H1 (cell line): ENCODE results near the gene KMT5B. TPM values are rescaled to one million over a fixed set of nuclear protein-coding genes. Genes with fewer than 3 reads are reported as not detected.

Experiments used
- CTCF ChIA-PET: fragments of 300-600 bp; sonication (Branson Sonifier 250); formaldehyde crosslinking; loops from one replicate; lab custom pipeline; 2021; ENCODE audit not compliant: partially characterized antibody; lab: Charles Lee
- POLR2A ChIA-PET: fragments of 300-600 bp; sonication (Branson Sonifier 250); formaldehyde crosslinking; loops from one replicate; lab custom pipeline; 2021; ENCODE audit warnings: inconsistent platforms; ENCODE audit not compliant: partially characterized antibody; lab: Charles Lee
- DNase-seq, 2 experiments: peaks; one replicate each; pipeline versions ENCODE4 v3.0.0 to v3.0.0-alpha.2; 2010 to 2022; ENCODE audit warnings: low spot score in 2 of 2, low read depth in 1 of 2, mixed read lengths in 1 of 2
- FAIRE-seq: peaks from 2 replicates; lab custom pipeline; 2011; peaks lifted over from hg19 to GRCh38; lab: Jason Lieb, UNC
- H2AFZ ChIP-seq: 2 replicates; pipeline ENCODE4 v1.8.1; 2012; ENCODE audit warnings: low read length, inconsistent platforms
- H2AK5ac ChIP-seq: 2 replicates; pipeline ENCODE4 v1.6.1; 2013; ENCODE audit warnings: low read depth, low read length
- H2BK120ac ChIP-seq: replicated peaks from 2 replicates; pipeline ENCODE3; 2013; ENCODE audit warnings: low read depth, low read length, inconsistent platforms
- H2BK12ac ChIP-seq: 2 replicates; pipeline ENCODE4 v1.6.1; 2013; ENCODE audit warnings: low read depth, low read length
- H2BK15ac ChIP-seq: 2 replicates; pipeline ENCODE4 v1.6.1; 2013; ENCODE audit warnings: low read length
- H2BK20ac ChIP-seq: 2 replicates; pipeline ENCODE4 v1.6.1; 2013; ENCODE audit warnings: low read length
- H2BK5ac ChIP-seq: 2 replicates; pipeline ENCODE4 v1.6.1; 2013; ENCODE audit warnings: low read depth, low read length
- H3K14ac ChIP-seq: 2 replicates; pipeline ENCODE4 v1.6.1; 2013; ENCODE audit warnings: inconsistent platforms; ENCODE audit not compliant: insufficient read length
- H3K18ac ChIP-seq: 2 replicates; pipeline ENCODE4 v1.6.1; 2013; ENCODE audit warnings: low read length; ENCODE audit errors: extremely low read depth
- H3K23ac ChIP-seq: 2 replicates; pipeline ENCODE4 v1.6.1; 2013; ENCODE audit warnings: inconsistent platforms; ENCODE audit not compliant: insufficient read length
- H3K23me2 ChIP-seq: 2 replicates; pipeline ENCODE4 v1.6.1; 2013; ENCODE audit warnings: low read depth, low read length
- H3K27ac ChIP-seq: 2 replicates; pipeline ENCODE4 v1.6.1; 2011; ENCODE audit warnings: low read depth, low read length, inconsistent platforms
- H3K27me3 ChIP-seq, 4 experiments: replicated peaks in 1 of 4; 1 replicate in 1 of 4; 2 replicates in 3 of 4; pipeline versions ENCODE4 v1.6.1 to v1.8.1; 2011 to 2013; ENCODE audit warnings: low read length in 3 of 4, mild to moderate bottlenecking in 3 of 4, inconsistent platforms in 2 of 4, mixed read lengths in 2 of 4, moderate library complexity in 1 of 4; ENCODE audit not compliant: control insufficient read depth in 3 of 4, insufficient read depth in 3 of 4; ENCODE audit errors: extremely low read depth in 1 of 4
- H3K36me3 ChIP-seq, 4 experiments: 2 replicates each; pipeline versions ENCODE4 v1.6.1 to v1.8.1; 2011 to 2013; ENCODE audit warnings: mild to moderate bottlenecking in 4 of 4, low read length in 3 of 4, moderate library complexity in 2 of 4, control low read depth in 1 of 4, inconsistent platforms in 1 of 4; ENCODE audit not compliant: insufficient read depth in 4 of 4, control insufficient read depth in 2 of 4
- H3K4ac ChIP-seq: replicated peaks from 2 replicates; pipeline ENCODE3; 2013; ENCODE audit warnings: low read length, low read depth, mixed read lengths, inconsistent platforms; ENCODE audit not compliant: insufficient read length
- H3K4me1 ChIP-seq, 4 experiments: replicated peaks in 1 of 4; 1 replicate in 1 of 4; 2 replicates in 3 of 4; pipeline versions ENCODE4 v1.6.1 to v1.8.1; 2011 to 2013; ENCODE audit warnings: low read length in 3 of 4, inconsistent platforms in 2 of 4, mixed read lengths in 1 of 4; ENCODE audit not compliant: insufficient read depth in 4 of 4, control insufficient read depth in 3 of 4
- H3K4me2 ChIP-seq, 2 experiments: 2 replicates each; pipeline versions ENCODE4 v1.6.1 to v1.8.1; 2011 to 2013; ENCODE audit warnings: low read depth in 2 of 2, low read length in 2 of 2, control low read depth in 1 of 2, inconsistent platforms in 1 of 2, mild to moderate bottlenecking in 1 of 2; ENCODE audit not compliant: insufficient read depth in 1 of 2
- H3K4me3 ChIP-seq, 4 experiments: fragments of 200-600, 300-600 bp in 1 of 4; sonication (generic), shearing (Covaris generic), sonication (Bioruptor Twin) in 1 of 4; 2 replicates each; pipeline versions ENCODE4 v1.5.1 to v1.8.1; 2011 to 2016; ENCODE audit warnings: low read length in 4 of 4, low read depth in 3 of 4, control low read depth in 2 of 4, inconsistent platforms in 2 of 4, mild to moderate bottlenecking in 2 of 4, mixed read lengths in 1 of 4, moderate library complexity in 1 of 4; ENCODE audit not compliant: insufficient read depth in 2 of 4; ENCODE audit errors: extremely low read depth in 1 of 4
- H3K56ac ChIP-seq: replicated peaks from 2 replicates; pipeline ENCODE3; 2013; ENCODE audit warnings: low read depth, mild to moderate bottlenecking, mixed read lengths, low read length, inconsistent platforms; ENCODE audit not compliant: insufficient read length
- H3K79me1 ChIP-seq: 2 replicates; pipeline ENCODE4 v1.6.1; 2013; ENCODE audit warnings: low read depth, low read length, control low read depth
- H3K79me2 ChIP-seq, 2 experiments: 2 replicates each; pipeline versions ENCODE4 v1.6.1 to v1.8.1; 2012 to 2013; ENCODE audit warnings: low read length in 2 of 2, mild to moderate bottlenecking in 2 of 2, inconsistent platforms in 1 of 2; ENCODE audit not compliant: insufficient read depth in 2 of 2, control insufficient read depth in 1 of 2
- H3K9ac ChIP-seq, 4 experiments: replicated peaks in 1 of 4; 1 replicate in 1 of 4; 2 replicates in 3 of 4; pipeline versions ENCODE4 v1.6.1 to v1.8.1; 2011 to 2013; ENCODE audit warnings: low read depth in 3 of 4, low read length in 3 of 4, control low read depth in 2 of 4, mild to moderate bottlenecking in 2 of 4, moderate library complexity in 2 of 4, inconsistent platforms in 1 of 4; ENCODE audit errors: extremely low read depth in 1 of 4
- H3K9me3 ChIP-seq, 2 experiments: 2 replicates each; pipeline versions ENCODE4 v1.6.1 to v1.8.1; 2012 to 2013; ENCODE audit warnings: mild to moderate bottlenecking in 2 of 2, moderate library complexity in 2 of 2, control low read depth in 1 of 2, inconsistent platforms in 1 of 2, low read depth in 1 of 2, low read length in 1 of 2, mixed read lengths in 1 of 2; ENCODE audit not compliant: insufficient read depth in 2 of 2
- H4K20me1 ChIP-seq, 2 experiments: replicated peaks in 1 of 2; 2 replicates each; pipeline versions ENCODE3 to v1.8.1; 2011 to 2013; ENCODE audit warnings: inconsistent platforms in 2 of 2, low read length in 2 of 2, mild to moderate bottlenecking in 1 of 2; ENCODE audit not compliant: insufficient read depth in 2 of 2, control insufficient read depth in 1 of 2
- H4K5ac ChIP-seq: 2 replicates; pipeline ENCODE4 v1.6.1; 2013; ENCODE audit warnings: low read length, low read depth, mixed read lengths, inconsistent platforms; ENCODE audit not compliant: insufficient read length
- H4K8ac ChIP-seq: 2 replicates; pipeline ENCODE4 v1.8.0; 2013; ENCODE audit warnings: mild to moderate bottlenecking, moderate library complexity, low read length, inconsistent platforms; ENCODE audit not compliant: insufficient read depth; ENCODE audit errors: extremely low read depth
- H4K91ac ChIP-seq: replicated peaks from 2 replicates; pipeline ENCODE3; 2013; ENCODE audit warnings: low read length, mixed read lengths, inconsistent platforms; ENCODE audit not compliant: insufficient read length
- NANOG ChIP-seq: IDR thresholded peaks from 2 replicates; pipeline ENCODE4 v1.6.1; 2011; ENCODE audit warnings: low read length, low read depth, mild to moderate bottlenecking, inconsistent platforms; ENCODE audit not compliant: insufficient read depth, poor library complexity, severe bottlenecking
- WGBS, 2 experiments: shearing (Covaris generic) in 1 of 2; methylation state at CpG; one replicate each; pipeline versions ENCODE4 v1.1.6 to v1.1.7; 2013 to 2015; ENCODE audit warnings: low lambda C conversion rate in 2 of 2, mixed read lengths in 2 of 2, inconsistent platforms in 1 of 2, low coverage in 1 of 2, missing lambda C conversion rate in 1 of 2; ENCODE audit not compliant: insufficient replicate concordance in 2 of 2, insufficient coverage in 1 of 2, insufficient read length in 1 of 2; ENCODE audit errors: extremely low coverage in 1 of 2, missing lambda C conversion rate in 1 of 2; 5-methylcytosine and 5-hydroxymethylcytosine counted together
- polyA plus RNA-seq, 7 experiments: library from polyadenylated mRNA; depleted of rRNA in 3 of 7; stranded (reverse) in 5 of 7; unstranded in 2 of 7; fragments of >200 nt in 5 of 7; fragments of 200-250 nt in 2 of 7; gene quantifications; 1 replicate in 5 of 7; 2 replicates in 1 of 7; 4 replicates in 1 of 7; pipeline versions ENCODE4 v1.2.1 to v1.2.3, GENCODE V29; 2011 to 2013; ENCODE audit warnings: missing spikeins in 2 of 7, mixed read lengths in 2 of 7
- total RNA-seq: library from RNA; stranded (reverse); fragmentation: NEBNext Ultra II Directional; extraction: Animal tissue kit (Norgen Biotek cat#: 25700); gene quantifications from 2 replicates; pipeline ENCODE4 v1.2.1, GENCODE V29; 2021

The KMT5B gene
- total and polyA plus RNA-seq, 2 of the 8 experiments (the other 6 are each of a cell fraction or from before 2014, with no cell fraction given): 11.0 to 40.8 TPM

DNA sequence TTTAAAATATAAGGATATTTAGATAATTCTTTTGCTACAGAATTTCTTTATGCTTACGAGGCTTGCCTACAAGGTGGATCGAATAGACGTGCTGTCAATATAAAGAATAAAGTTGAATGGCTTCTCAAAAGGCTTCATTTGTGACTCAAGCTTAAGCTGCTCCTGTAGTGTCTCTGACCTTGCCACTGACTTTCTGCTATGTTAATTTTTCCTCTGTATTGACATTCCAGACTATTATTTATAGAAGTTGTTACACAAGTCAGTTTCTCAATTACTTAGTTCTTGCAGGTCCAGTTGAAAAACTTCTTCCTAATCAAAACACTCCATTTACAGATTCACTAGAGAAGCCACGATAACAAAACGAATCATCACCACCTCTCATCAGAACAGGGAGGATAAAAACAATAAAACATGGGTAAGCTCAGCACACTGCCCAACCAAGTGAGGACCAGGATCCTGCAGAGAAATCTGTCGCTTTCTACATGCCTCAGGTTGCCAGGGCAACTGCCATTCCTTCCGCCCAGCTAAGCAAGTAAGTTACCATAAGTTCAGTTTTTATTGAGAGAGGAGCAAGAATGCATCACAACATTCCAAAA lies 52.9 kb downstream of the KMT5B start:
- H3K27ac ChIP-seq: no peak overlapping the region
- no peak overlapping the region for H2BK15ac ChIP-seq
- no peak overlapping the region for H3K9ac ChIP-seq
- H3K23me2 ChIP-seq: no peaks in the 10 kb centered on the region
- no peak overlapping the region for H2BK5ac ChIP-seq
- peaks cover 0 to 4% of the 10 kb centered on the region in 2 experiments for H4K20me1 ChIP-seq
- H4K91ac ChIP-seq: no peak overlapping the region
- no peak overlapping the region for H3K4ac ChIP-seq
- H3K79me2 ChIP-seq: no peaks in the 10 kb centered on the region
- H3K27me3 ChIP-seq: no peaks in the 10 kb centered on the region
- WGBS, 2 experiments: 88% methylated on average over 7 of the region's 7 CpGs; no CpG with 5 or more reads in 1 of the 2 experiments
- no peaks in the 10 kb centered on the region for H3K4me1 ChIP-seq
- H3K56ac ChIP-seq: no peak overlapping the region
- no peak overlapping the region for H2BK20ac ChIP-seq
- no peaks in the 10 kb centered on the region for H3K79me1 ChIP-seq
- no peak for DNase-seq
- H3K18ac ChIP-seq: no peak overlapping the region
- H4K8ac ChIP-seq: no peak overlapping the region
- CTCF ChIA-PET: interaction anchor here (0.7 to 1.4 kb wide), 3 partner anchors 9 to 583 kb away, joined by 3 to 4 read pairs (median 4); no protein-coding TSS in a partner anchor
- no peak overlapping the region for H3K23ac ChIP-seq
- H2AFZ ChIP-seq: no peak overlapping the region
- H3K9me3 ChIP-seq: no peaks in the 10 kb centered on the region
- H2BK12ac ChIP-seq: no peak overlapping the region
- POLR2A ChIA-PET: interaction anchor here (1.6 kb wide), 1 partner anchor 44 kb away, joined by 3 read pairs; no protein-coding TSS in a partner anchor
- H2AK5ac ChIP-seq: no peak overlapping the region
- FAIRE-seq: no peak
- H3K4me2 ChIP-seq: no peak overlapping the region
- H3K14ac ChIP-seq: no peak overlapping the region
- H3K4me3 ChIP-seq: no peak overlapping the region
- no peak overlapping the region for H2BK120ac ChIP-seq
- H3K36me3 ChIP-seq: peaks cover 0 to 4% (median 2%) of the 10 kb centered on the region in 4 experiments; a peak in 3 of 8 replicates
- no peak overlapping the region for H4K5ac ChIP-seq
- no peak for TF ChIP-seq NANOG
